ENCODE results near the gene SLC25A48.

DNA sequence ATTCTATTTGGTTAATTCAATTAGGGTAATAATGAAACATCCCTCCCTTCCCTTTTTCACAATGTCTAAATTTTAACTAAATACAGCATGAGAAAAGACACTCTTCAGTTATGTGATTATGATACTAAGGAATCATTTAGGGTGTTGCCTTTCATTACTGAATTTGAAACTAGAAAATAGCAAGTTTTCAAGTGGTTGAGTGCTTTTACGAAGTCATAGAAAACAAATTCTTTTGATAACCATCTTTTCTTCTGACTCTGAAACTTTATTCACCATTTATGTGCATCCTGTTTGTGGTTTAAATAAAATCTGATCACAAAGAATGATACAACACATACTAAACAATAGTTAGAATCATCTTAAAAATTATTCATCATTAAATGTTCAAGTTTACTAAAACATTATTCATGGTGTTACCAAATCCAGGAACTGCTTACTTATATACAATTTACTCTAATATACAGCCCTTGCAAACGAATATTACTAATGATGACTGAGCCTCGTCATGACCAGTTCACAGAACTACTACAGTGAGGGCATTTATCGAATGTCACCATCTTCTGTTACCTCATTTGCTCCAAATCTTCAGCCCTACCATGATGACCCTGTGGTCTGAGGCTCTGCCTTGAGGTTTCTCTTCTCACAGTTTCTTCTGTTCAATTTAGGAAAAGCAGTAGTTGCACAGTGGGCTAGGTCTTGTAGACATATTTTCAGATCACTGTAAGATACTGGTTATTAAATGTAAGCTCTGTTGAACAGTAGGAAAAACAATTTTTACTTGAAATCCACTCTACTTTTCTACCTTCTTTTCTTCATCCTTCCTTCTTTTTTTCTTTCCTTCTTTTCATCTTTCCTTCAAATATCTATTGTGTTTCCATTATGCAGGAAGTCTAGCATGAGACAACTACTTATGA lies 79.5 kb downstream of the SLC25A48 start:
- TF ChIP-seq, protein P1, sequence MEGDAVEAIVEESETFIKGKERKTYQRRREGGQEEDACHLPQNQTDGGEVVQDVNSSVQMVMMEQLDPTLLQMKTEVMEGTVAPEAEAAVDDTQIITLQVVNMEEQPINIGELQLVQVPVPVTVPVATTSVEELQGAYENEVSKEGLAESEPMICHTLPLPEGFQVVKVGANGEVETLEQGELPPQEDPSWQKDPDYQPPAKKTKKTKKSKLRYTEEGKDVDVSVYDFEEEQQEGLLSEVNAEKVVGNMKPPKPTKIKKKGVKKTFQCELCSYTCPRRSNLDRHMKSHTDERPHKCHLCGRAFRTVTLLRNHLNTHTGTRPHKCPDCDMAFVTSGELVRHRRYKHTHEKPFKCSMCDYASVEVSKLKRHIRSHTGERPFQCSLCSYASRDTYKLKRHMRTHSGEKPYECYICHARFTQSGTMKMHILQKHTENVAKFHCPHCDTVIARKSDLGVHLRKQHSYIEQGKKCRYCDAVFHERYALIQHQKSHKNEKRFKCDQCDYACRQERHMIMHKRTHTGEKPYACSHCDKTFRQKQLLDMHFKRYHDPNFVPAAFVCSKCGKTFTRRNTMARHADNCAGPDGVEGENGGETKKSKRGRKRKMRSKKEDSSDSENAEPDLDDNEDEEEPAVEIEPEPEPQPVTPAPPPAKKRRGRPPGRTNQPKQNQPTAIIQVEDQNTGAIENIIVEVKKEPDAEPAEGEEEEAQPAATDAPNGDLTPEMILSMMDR (IDR thresholded peaks at IDR 0.05): no peak
- TF ChIP-seq POLR2A (IDR thresholded peaks at IDR 0.05): no peak
